Gastrocnemius medialis (tissue), 4 donors: Measurements from ENCODE around the gene SERPINA12.

ENCODE experiments used
- POLR2A ChIP-seq, 2 donors: fragments of 450-650 bp; IDR thresholded peaks; one replicate each; pipeline ENCODE4 v1.6.1; 2017; ENCODE audit warnings: antibody characterized with exemption in 2 of 2, mild to moderate bottlenecking in 2 of 2, moderate library complexity in 2 of 2
- TF ChIP-seq, protein P1 (sequence below), 5 experiments: fragments of 450-650 bp in 3 of 5; fragments of 200-600 bp in 2 of 5; sonication (generic) in 2 of 5; IDR thresholded peaks in 4 of 5; conservative IDR thresholded peaks in 1 of 5; 1 replicate in 4 of 5; 2 replicates in 1 of 5; pipeline ENCODE4 v1.5.1; 2016 to 2019; ENCODE audit warnings: antibody characterized with exemption in 5 of 5, mild to moderate bottlenecking in 3 of 5, moderate library complexity in 3 of 5

DNA sequence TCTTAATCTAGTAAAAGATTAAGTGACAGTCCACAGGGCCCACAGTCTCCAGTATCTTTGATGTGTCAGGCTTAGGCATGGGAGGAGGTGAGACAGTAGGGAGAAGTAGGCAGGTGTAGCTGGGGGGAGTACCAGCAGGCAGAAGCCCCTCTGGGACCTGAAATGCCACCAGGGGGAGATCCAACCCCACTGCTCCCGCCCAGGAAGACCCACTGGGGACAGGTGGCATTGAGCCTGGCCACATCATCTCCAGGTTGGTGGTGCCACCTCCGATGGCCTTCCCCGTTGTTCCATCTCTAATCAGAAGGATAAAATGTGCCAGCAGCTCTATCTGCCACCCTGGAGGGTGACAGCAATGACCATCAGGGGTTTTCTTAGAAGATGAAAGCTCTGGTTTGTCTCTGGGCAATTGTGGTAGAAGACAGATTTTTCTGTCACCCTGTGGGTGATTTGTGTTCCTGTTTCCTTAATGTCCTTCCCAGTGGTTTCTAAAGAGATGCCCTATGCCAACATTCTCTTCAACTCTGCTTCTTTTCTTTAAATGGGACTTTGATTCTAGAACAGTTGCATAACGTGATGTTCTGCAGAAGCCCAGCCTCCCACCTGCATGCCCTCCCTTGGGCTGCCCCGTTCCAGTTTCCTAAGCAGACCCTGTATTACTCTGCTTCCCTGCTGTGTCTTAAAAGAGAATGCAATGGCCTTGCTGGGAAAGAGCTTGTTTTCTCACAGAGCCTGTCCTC, 12.3 kb upstream of the SERPINA12 start:
- TF ChIP-seq, protein P1, sequence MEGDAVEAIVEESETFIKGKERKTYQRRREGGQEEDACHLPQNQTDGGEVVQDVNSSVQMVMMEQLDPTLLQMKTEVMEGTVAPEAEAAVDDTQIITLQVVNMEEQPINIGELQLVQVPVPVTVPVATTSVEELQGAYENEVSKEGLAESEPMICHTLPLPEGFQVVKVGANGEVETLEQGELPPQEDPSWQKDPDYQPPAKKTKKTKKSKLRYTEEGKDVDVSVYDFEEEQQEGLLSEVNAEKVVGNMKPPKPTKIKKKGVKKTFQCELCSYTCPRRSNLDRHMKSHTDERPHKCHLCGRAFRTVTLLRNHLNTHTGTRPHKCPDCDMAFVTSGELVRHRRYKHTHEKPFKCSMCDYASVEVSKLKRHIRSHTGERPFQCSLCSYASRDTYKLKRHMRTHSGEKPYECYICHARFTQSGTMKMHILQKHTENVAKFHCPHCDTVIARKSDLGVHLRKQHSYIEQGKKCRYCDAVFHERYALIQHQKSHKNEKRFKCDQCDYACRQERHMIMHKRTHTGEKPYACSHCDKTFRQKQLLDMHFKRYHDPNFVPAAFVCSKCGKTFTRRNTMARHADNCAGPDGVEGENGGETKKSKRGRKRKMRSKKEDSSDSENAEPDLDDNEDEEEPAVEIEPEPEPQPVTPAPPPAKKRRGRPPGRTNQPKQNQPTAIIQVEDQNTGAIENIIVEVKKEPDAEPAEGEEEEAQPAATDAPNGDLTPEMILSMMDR (IDR thresholded peaks at IDR 0.05 in 4 of 5, conservative IDR thresholded peaks at IDR 0.05 in 1 of 5) = no peak
- no peak for TF ChIP-seq POLR2A (IDR thresholded peaks at IDR 0.05)
